GM12878 (cell line): ENCODE data around the gene ECHDC1. TPM values are rescaled to one million over a fixed set of nuclear protein-coding genes. Genes with fewer than 3 reads are reported as not detected.

Experiments used
- ASH2L ChIP-seq: fragments of 300-600, 200-600 bp; sonication (generic); IDR thresholded peaks from 2 replicates; pipeline ENCODE4 v1.6.1; 2017; ENCODE audit warnings: low read depth, mild to moderate bottlenecking, borderline replicate concordance
- CBX3 ChIP-seq: fragments of 200-600 bp; sonication (generic); IDR thresholded peaks from 2 replicates; pipeline ENCODE4 v1.6.1; 2016; ENCODE audit warnings: low read depth, borderline replicate concordance
- CEBPZ ChIP-seq: fragments of 150-350 bp; IDR thresholded peaks from 2 replicates; pipeline ENCODE4 v1.6.1; 2016; ENCODE audit warnings: low read depth, low read length
- LARP7 ChIP-seq: fragments of 450-650 bp; IDR thresholded peaks from 2 replicates; pipeline ENCODE4 v1.6.1; 2017; ENCODE audit warnings: mild to moderate bottlenecking
- MYB ChIP-seq: fragments of 150-350 bp; IDR thresholded peaks from 2 replicates; pipeline ENCODE4 v1.6.1; 2014; ENCODE audit warnings: mild to moderate bottlenecking, low read depth, low read length, borderline replicate concordance
- NFYA ChIP-seq: IDR thresholded peaks from 2 replicates; pipeline ENCODE4 v1.6.1; 2011; ENCODE audit warnings: low read depth, mild to moderate bottlenecking, low read length, improper control_type of control experiment, borderline replicate concordance
- POLR2A ChIP-seq: IDR thresholded peaks from 2 replicates; pipeline ENCODE4 v1.6.1; 2011; ENCODE audit warnings: low read depth, mild to moderate bottlenecking, low read length
- RB1 ChIP-seq: fragments of 450-650 bp; formaldehyde crosslinking; IDR thresholded peaks from 2 replicates; pipeline ENCODE4 v1.6.1; 2017; ENCODE audit warnings: mild to moderate bottlenecking, borderline replicate concordance
- REST ChIP-seq: IDR thresholded peaks from 2 replicates; pipeline ENCODE4 v1.6.1; 2012; ENCODE audit warnings: mild to moderate bottlenecking, low read depth, low read length
- SMAD5 ChIP-seq: IDR thresholded peaks from 2 replicates; pipeline ENCODE4 v1.6.1; 2016; ENCODE audit warnings: antibody characterized with exemption, low read depth
- TBL1XR1 ChIP-seq: IDR thresholded peaks from 2 replicates; pipeline ENCODE4 v1.6.1; 2012; ENCODE audit warnings: low read depth, low read length, improper control_type of control experiment
- YY1 ChIP-seq: IDR thresholded peaks from 2 replicates; pipeline ENCODE4 v1.6.1; 2011; ENCODE audit warnings: low read depth, mild to moderate bottlenecking, low read length
- ZBED1 ChIP-seq: IDR thresholded peaks from 2 replicates; pipeline ENCODE4 v1.6.1; 2016; ENCODE audit warnings: borderline replicate concordance
- ZNF274 ChIP-seq: IDR thresholded peaks from one replicate; pipeline ENCODE4 v1.8.0; 2011; ENCODE audit not compliant: insufficient read length, insufficient read depth
- ZNF622 ChIP-seq: fragments of 450-650 bp; IDR thresholded peaks from 2 replicates; pipeline ENCODE4 v1.6.1; 2017; ENCODE audit warnings: mild to moderate bottlenecking, inconsistent platforms
- polyA plus RNA-seq, 11 experiments: library from polyadenylated mRNA; depleted of rRNA in 4 of 11; unstranded in 6 of 11; stranded (reverse) in 5 of 11; fragments of >200 nt; fragmentation: Nextera tagmentation in 4 of 11; fragmentation: Illumina TruSeq in 1 of 11; extraction: Ambion mirVana in 4 of 11; extraction: Trizol in 1 of 11; gene quantifications; 1 replicate in 1 of 11; 2 replicates in 10 of 11; pipeline versions ENCODE4 v1.2.1 to v1.2.3, GENCODE V29; 2011 to 2016; ENCODE audit warnings: inconsistent platforms in 2 of 11, missing spikeins in 2 of 11, low read depth in 1 of 11
- total RNA-seq, 4 experiments: library from RNA; depleted of rRNA in 3 of 4; stranded (reverse); fragments of >200 nt in 3 of 4; fragmentation: Illumina TruSeq in 1 of 4; extraction: Trizol in 1 of 4; gene quantifications; 2 replicates each; pipeline versions ENCODE4 v1.2.1 to v1.2.3, GENCODE V29; 2013 to 2021
- TF ChIP-seq, protein P1 (sequence below): IDR thresholded peaks from 2 replicates; pipeline ENCODE4 v1.6.1; 2011; ENCODE audit warnings: low read depth, low read length, improper control_type of control experiment, borderline replicate concordance
- TF ChIP-seq, protein P2 (sequence below): fragments of 450-650 bp; IDR thresholded peaks from 2 replicates; pipeline ENCODE4 v1.6.1; 2018; ENCODE audit warnings: mild to moderate bottlenecking, low read depth, moderate library complexity; ENCODE audit not compliant: partially characterized antibody

ECHDC1 gene
- total and polyA plus RNA-seq, 10 of the 15 experiments (the other 5 are each of a cell fraction or from before 2014, with no cell fraction given) = 46.2 to 111 (median 70.7) TPM

- TF ChIP-seq TBL1XR1 (peak; percentile 66; the same call in 1 of the 2 replicates), CBX3 (no peak), RB1 (peak; percentile 81), ZNF274 (no peak), ASH2L (peak; percentile 95), REST (no peak), SMAD5 (peak; percentile 73; the same call in 1 of the 2 replicates), NFYA (no peak), ZNF622 (no peak), POLR2A (peak; percentile 87), YY1 (peak; percentile 44; the same call in 1 of the 2 replicates), MYB (no peak), LARP7 (peak; percentile 74), CEBPZ (no peak), ZBED1 (no peak)
- TF ChIP-seq, protein P1, sequence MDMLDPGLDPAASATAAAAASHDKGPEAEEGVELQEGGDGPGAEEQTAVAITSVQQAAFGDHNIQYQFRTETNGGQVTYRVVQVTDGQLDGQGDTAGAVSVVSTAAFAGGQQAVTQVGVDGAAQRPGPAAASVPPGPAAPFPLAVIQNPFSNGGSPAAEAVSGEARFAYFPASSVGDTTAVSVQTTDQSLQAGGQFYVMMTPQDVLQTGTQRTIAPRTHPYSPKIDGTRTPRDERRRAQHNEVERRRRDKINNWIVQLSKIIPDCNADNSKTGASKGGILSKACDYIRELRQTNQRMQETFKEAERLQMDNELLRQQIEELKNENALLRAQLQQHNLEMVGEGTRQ = 0 out of 2 replicates have a peak, but pooled peaks have one; percentile 5
- TF ChIP-seq, protein P2, sequence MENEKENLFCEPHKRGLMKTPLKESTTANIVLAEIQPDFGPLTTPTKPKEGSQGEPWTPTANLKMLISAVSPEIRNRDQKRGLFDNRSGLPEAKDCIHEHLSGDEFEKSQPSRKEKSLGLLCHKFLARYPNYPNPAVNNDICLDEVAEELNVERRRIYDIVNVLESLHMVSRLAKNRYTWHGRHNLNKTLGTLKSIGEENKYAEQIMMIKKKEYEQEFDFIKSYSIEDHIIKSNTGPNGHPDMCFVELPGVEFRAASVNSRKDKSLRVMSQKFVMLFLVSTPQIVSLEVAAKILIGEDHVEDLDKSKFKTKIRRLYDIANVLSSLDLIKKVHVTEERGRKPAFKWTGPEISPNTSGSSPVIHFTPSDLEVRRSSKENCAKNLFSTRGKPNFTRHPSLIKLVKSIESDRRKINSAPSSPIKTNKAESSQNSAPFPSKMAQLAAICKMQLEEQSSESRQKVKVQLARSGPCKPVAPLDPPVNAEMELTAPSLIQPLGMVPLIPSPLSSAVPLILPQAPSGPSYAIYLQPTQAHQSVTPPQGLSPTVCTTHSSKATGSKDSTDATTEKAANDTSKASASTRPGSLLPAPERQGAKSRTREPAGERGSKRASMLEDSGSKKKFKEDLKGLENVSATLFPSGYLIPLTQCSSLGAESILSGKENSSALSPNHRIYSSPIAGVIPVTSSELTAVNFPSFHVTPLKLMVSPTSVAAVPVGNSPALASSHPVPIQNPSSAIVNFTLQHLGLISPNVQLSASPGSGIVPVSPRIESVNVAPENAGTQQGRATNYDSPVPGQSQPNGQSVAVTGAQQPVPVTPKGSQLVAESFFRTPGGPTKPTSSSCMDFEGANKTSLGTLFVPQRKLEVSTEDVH = peak; percentile 75
These were observed at the start of gene ECHDC1 (continued) for GRCh38 chr6:127342946-127343808.
